ENCODE measurements around the gene CRADD.

GRCh38 chr12:93676408-93677194 is 574 bp upstream of the CRADD start:
- no peak for TF ChIP-seq CREB1 (IDR thresholded peaks at IDR 0.05; ENCODE audit: low read depth)
- TF ChIP-seq EGR1 (IDR thresholded peaks at IDR 0.05) = no peak
- TF ChIP-seq TAF1 (IDR thresholded peaks at IDR 0.05; ENCODE audit: low read depth) = no peak
- TF ChIP-seq MAX (IDR thresholded peaks at IDR 0.05) = no peak
- no peak for TF ChIP-seq YY1 (IDR thresholded peaks at IDR 0.05; ENCODE audit: low read depth)
- TF ChIP-seq RAD21 (IDR thresholded peaks at IDR 0.05; ENCODE audit: low read depth) = no peak
